Measurements from ENCODE around the gene IDNK. TPM values are rescaled to one million over a fixed set of nuclear protein-coding genes. Genes with fewer than 3 reads are reported as not detected.

The IDNK gene
- total and polyA plus RNA-seq, 10 of the 15 experiments (the other 5 are each of a cell fraction or from before 2014, with no cell fraction given) = 7.0 to 19.1 (median 10.6) TPM

GRCh38 chr9:83633676-83634075, 10.7 kb downstream of the IDNK start:
- Histone ChIP-seq H2AFZ (ENCODE audit: control insufficient read depth, low read depth, low read length) (no peak overlapping the region), H3K9ac (ENCODE audit: control insufficient read depth, insufficient read depth, low read length) (no peak overlapping the region), H3K27ac (ENCODE audit: control insufficient read depth, insufficient read depth) (no peak overlapping the region), H3K27me3 (replicated peaks in 1 of 2; ENCODE audit: control insufficient read depth in 2 of 2, insufficient read depth in 2 of 2, low read length in 1 of 2) (no peaks in the 10 kb centered on the region), H3K9me3 (replicated peaks; ENCODE audit: control insufficient read depth, insufficient read depth, low read length) (no peaks in the 10 kb centered on the region), H3K36me3 (ENCODE audit: control insufficient read depth in 2 of 2, insufficient read depth in 2 of 2, low read length in 1 of 2) (peaks cover 0 to 4% of the 10 kb centered on the region in 2 experiments; a peak in 3 of 4 replicates), H4K20me1 (ENCODE audit: control insufficient read depth, insufficient read depth) (no peaks in the 10 kb centered on the region), H3K4me1 (ENCODE audit: control insufficient read depth, insufficient read depth, low read length) (0 out of 2 replicates have a peak, but pooled peaks cover 3% of the 10 kb centered on the region), H3K79me2 (ENCODE audit: control insufficient read depth, insufficient read depth, low read length) (no peaks in the 10 kb centered on the region), H3K4me2 (ENCODE audit: control insufficient read depth, insufficient read depth) (no peak overlapping the region), H3K4me3 (no peak overlapping the region)
- POLR2A ChIA-PET = no interaction called here
- CTCF ChIA-PET = no interaction called here
- SMC1A ChIA-PET (ENCODE audit: uncharacterized antibody, unreplicated experiment) = interaction anchor here (0.9 kb wide), 1 partner anchor 16 kb away, joined by 3 read pairs; no protein-coding TSS in a partner anchor
- ATAC-seq = no peak
- no peak for FAIRE-seq
- RAD21 ChIA-PET (ENCODE audit: unreplicated experiment) = interaction anchor here (0.6 kb wide), 1 partner anchor 97 kb away, joined by 3 read pairs; no protein-coding TSS in a partner anchor
- TF ChIP-seq, protein P1, sequence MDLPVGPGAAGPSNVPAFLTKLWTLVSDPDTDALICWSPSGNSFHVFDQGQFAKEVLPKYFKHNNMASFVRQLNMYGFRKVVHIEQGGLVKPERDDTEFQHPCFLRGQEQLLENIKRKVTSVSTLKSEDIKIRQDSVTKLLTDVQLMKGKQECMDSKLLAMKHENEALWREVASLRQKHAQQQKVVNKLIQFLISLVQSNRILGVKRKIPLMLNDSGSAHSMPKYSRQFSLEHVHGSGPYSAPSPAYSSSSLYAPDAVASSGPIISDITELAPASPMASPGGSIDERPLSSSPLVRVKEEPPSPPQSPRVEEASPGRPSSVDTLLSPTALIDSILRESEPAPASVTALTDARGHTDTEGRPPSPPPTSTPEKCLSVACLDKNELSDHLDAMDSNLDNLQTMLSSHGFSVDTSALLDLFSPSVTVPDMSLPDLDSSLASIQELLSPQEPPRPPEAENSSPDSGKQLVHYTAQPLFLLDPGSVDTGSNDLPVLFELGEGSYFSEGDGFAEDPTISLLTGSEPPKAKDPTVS (IDR thresholded peaks at IDR 0.05; ENCODE audit: low read depth, low read length) = no peak
- TF ChIP-seq PML (IDR thresholded peaks at IDR 0.05; ENCODE audit: low read length) (no peak), CBX5 (IDR thresholded peaks at IDR 0.05; ENCODE audit: low read depth) (no peak), CHD1 (IDR thresholded peaks at IDR 0.05; ENCODE audit: low read depth, low read length) (no peak), TCF12 (IDR thresholded peaks at IDR 0.05; ENCODE audit: low read depth, low read length) (no peak), NR2C2 (IDR thresholded peaks at IDR 0.05; ENCODE audit: borderline replicate concordance, control insufficient read depth, insufficient read length, low read depth) (no peak)
- 91% methylated on average over 2 of the region's 2 CpGs for WGBS (ENCODE audit: insufficient coverage, insufficient replicate concordance, low lambda C conversion rate, missing lambda C conversion rate)
- DNase-seq (ENCODE audit: low read depth, low spot score) = no peak
- intact Hi-C loops (cut with micrococcal nuclease; ENCODE audit: unreplicated experiment) (no loop called here), in situ Hi-C loops (cut with MboI) (no loop called here)
- BruUV-seq (replicated peaks) = no TSS peak

DNA sequence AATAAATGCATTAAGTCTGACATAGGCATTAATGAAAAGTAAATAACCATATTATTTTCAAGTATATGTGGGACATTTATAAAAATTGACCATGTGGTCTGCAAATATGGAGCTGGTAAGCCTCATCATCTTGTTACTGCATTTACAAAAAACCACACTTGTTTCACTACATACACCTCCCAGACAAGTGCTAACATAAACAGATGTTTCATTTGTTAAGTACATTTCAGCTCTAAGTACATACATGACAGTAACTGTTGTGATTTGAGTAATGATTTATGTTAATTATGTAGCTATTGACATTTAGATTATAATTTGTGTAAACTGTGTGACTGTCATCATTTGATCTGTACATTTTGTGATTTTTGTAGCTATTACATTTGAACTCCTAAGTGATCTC, 13.9 kb downstream of the IDNK start:
- CTCF ChIA-PET = interaction anchor here (0.9 to 5.1 kb wide), 6 partner anchors 12 to 302 kb away, joined by 3 to 32 read pairs (median 7); no protein-coding TSS in a partner anchor
- TF ChIP-seq RAD51 (IDR thresholded peaks at IDR 0.05) = no peak
- TF ChIP-seq, protein P2, sequence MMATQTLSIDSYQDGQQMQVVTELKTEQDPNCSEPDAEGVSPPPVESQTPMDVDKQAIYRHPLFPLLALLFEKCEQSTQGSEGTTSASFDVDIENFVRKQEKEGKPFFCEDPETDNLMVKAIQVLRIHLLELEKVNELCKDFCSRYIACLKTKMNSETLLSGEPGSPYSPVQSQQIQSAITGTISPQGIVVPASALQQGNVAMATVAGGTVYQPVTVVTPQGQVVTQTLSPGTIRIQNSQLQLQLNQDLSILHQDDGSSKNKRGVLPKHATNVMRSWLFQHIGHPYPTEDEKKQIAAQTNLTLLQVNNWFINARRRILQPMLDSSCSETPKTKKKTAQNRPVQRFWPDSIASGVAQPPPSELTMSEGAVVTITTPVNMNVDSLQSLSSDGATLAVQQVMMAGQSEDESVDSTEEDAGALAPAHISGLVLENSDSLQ (IDR thresholded peaks at IDR 0.05) = peak; percentile 36; the same call in 1 of the 2 replicates
- no peak for TF ChIP-seq MLLT1 (IDR thresholded peaks at IDR 0.05)
- no peak for TF ChIP-seq EZH2 (IDR thresholded peaks at IDR 0.05; ENCODE audit: borderline replicate concordance, control insufficient read depth, low read depth, low read length)

More for the DNA sequence above, 13.9 kb downstream of the IDNK start:
- no peaks in the 10 kb centered on the region; a peak in 1 of 4 replicates for H3K36me3 ChIP-seq (ENCODE audit: control insufficient read depth in 2 of 2, insufficient read depth in 2 of 2, low read length in 1 of 2)
- ATAC-seq = peak; percentile 74
- H3K4me2 ChIP-seq (ENCODE audit: control insufficient read depth, insufficient read depth) = no peak overlapping the region
- POLR2A ChIA-PET = no interaction called here
- in situ Hi-C loops (cut with MboI) (no loop called here), intact Hi-C loops (cut with micrococcal nuclease; ENCODE audit: unreplicated experiment) (no loop called here)
- no peaks in the 10 kb centered on the region for H3K27me3 ChIP-seq (replicated peaks in 1 of 2; ENCODE audit: control insufficient read depth in 2 of 2, insufficient read depth in 2 of 2, low read length in 1 of 2)
- FAIRE-seq = peak; percentile 47
- H3K9ac ChIP-seq (ENCODE audit: control insufficient read depth, insufficient read depth, low read length) = no peak overlapping the region
- no TSS peak for BruUV-seq (replicated peaks)
- no peak overlapping the region for H2AFZ ChIP-seq (ENCODE audit: control insufficient read depth, low read depth, low read length)
- SMC1A ChIA-PET (ENCODE audit: uncharacterized antibody, unreplicated experiment) = interaction anchor here (0.9 to 2.5 kb wide), 7 partner anchors 10 to 302 kb away, joined by 3 to 13 read pairs (median 4); partner anchors contain the start of gene IDNK
- no peak overlapping the region for H3K4me3 ChIP-seq
- H3K79me2 ChIP-seq (ENCODE audit: control insufficient read depth, insufficient read depth, low read length) = no peaks in the 10 kb centered on the region
- H3K9me3 ChIP-seq (replicated peaks; ENCODE audit: control insufficient read depth, insufficient read depth, low read length) = no peaks in the 10 kb centered on the region
- H3K4me1 ChIP-seq (ENCODE audit: control insufficient read depth, insufficient read depth, low read length) = no peaks in the 10 kb centered on the region
- RAD21 ChIA-PET (ENCODE audit: unreplicated experiment) = interaction anchor here (1.4 to 2.2 kb wide), 4 partner anchors 13 to 71 kb away, joined by 4 to 11 read pairs (median 6); partner anchors contain the start of gene UBQLN1
- H3K27ac ChIP-seq (ENCODE audit: control insufficient read depth, insufficient read depth) = no peak overlapping the region
- DNase-seq (ENCODE audit: low read depth, low spot score) = no peak
- H4K20me1 ChIP-seq (ENCODE audit: control insufficient read depth, insufficient read depth) = no peaks in the 10 kb centered on the region; the same call in 1 of the 2 replicates
